H9 (cell line): ENCODE measurements around the gene ANO2. TPM values are rescaled to one million over a fixed set of nuclear protein-coding genes. Genes with fewer than 3 reads are reported as not detected.
A peak's percentile ranks its signal among the peaks of the same experiment; 100 is the strongest.

Experiments
- DNase-seq: peaks from one replicate; pipeline ENCODE4 v3.0.0-alpha.2; 2017
- H2AFZ ChIP-seq: one replicate; pipeline ENCODE4 v1.6.1; 2013; ENCODE audit warnings: mild to moderate bottlenecking, low read length, control low read depth, moderate library complexity
- H2AK5ac ChIP-seq: 2 replicates; pipeline ENCODE4 v1.6.1; 2013; ENCODE audit warnings: low read length, control low read depth, mixed read lengths; ENCODE audit not compliant: insufficient read length
- H2BK120ac ChIP-seq: one replicate; pipeline ENCODE4 v1.6.1; 2013; ENCODE audit warnings: low read depth, mild to moderate bottlenecking, low read length, control low read depth, inconsistent platforms; ENCODE audit not compliant: poor library complexity, severe bottlenecking
- H2BK12ac ChIP-seq: 2 replicates; pipeline ENCODE4 v1.6.1; 2013; ENCODE audit warnings: low read length, control low read depth, mixed read lengths, low read depth; ENCODE audit not compliant: insufficient read length
- H2BK15ac ChIP-seq: 2 replicates; pipeline ENCODE4 v1.6.1; 2013; ENCODE audit warnings: low read depth, low read length, control low read depth
- H2BK20ac ChIP-seq: one replicate; pipeline ENCODE4 v1.6.1; 2013; ENCODE audit warnings: low read depth, mild to moderate bottlenecking, low read length, control low read depth, inconsistent platforms; ENCODE audit not compliant: poor library complexity, severe bottlenecking
- H2BK5ac ChIP-seq: 2 replicates; pipeline ENCODE4 v1.6.1; 2013; ENCODE audit warnings: low read length, control low read depth, mixed read lengths; ENCODE audit not compliant: insufficient read length
- H3K14ac ChIP-seq: 2 replicates; pipeline ENCODE4 v1.6.1; 2013; ENCODE audit warnings: low read length, control low read depth; ENCODE audit not compliant: insufficient read depth
- H3K18ac ChIP-seq: 2 replicates; pipeline ENCODE4 v1.6.1; 2013; ENCODE audit warnings: low read depth, mild to moderate bottlenecking, mixed read lengths, low read length, control low read depth; ENCODE audit not compliant: insufficient read length
- H3K23ac ChIP-seq: 2 replicates; pipeline ENCODE4 v1.6.1; 2013; ENCODE audit warnings: low read length, control low read depth, mixed read lengths, low read depth; ENCODE audit not compliant: insufficient read length
- H3K23me2 ChIP-seq: 2 replicates; pipeline ENCODE4 v1.6.1; 2013; ENCODE audit warnings: low read depth, mild to moderate bottlenecking, mixed read lengths, low read length, control low read depth; ENCODE audit not compliant: insufficient read length, poor library complexity, severe bottlenecking
- H3K27ac ChIP-seq: 2 replicates; pipeline ENCODE4 v1.5.1; 2013; ENCODE audit warnings: low read length, control low read depth, mixed read lengths, low read depth; ENCODE audit not compliant: insufficient read length
- H3K27me3 ChIP-seq: 2 replicates; pipeline ENCODE4 v1.6.1; 2013; ENCODE audit warnings: low read length, control low read depth, inconsistent platforms; ENCODE audit not compliant: insufficient read depth
- H3K4ac ChIP-seq: 2 replicates; pipeline ENCODE4 v1.6.1; 2013; ENCODE audit warnings: low read depth, mild to moderate bottlenecking, control low read depth, inconsistent platforms, low read length, moderate library complexity
- H3K4me1 ChIP-seq: 2 replicates; pipeline ENCODE4 v1.6.1; 2013; ENCODE audit warnings: low read length, control low read depth, inconsistent platforms; ENCODE audit not compliant: insufficient read depth
- H3K4me2 ChIP-seq: 2 replicates; pipeline ENCODE4 v1.6.1; 2013; ENCODE audit warnings: low read length, control low read depth, mixed read lengths; ENCODE audit not compliant: insufficient read length, insufficient read depth
- H3K56ac ChIP-seq: 2 replicates; pipeline ENCODE4 v1.6.1; 2013; ENCODE audit warnings: low read depth, mild to moderate bottlenecking, mixed read lengths, low read length, control low read depth; ENCODE audit not compliant: insufficient read length
- H3K79me1 ChIP-seq: 2 replicates; pipeline ENCODE4 v1.6.1; 2013; ENCODE audit warnings: low read depth, mild to moderate bottlenecking, moderate library complexity, low read length, control low read depth, inconsistent platforms; ENCODE audit not compliant: insufficient read depth, poor library complexity, severe bottlenecking
- H3K79me2 ChIP-seq: 2 replicates; pipeline ENCODE4 v1.6.1; 2013; ENCODE audit warnings: low read length, control low read depth, inconsistent platforms; ENCODE audit not compliant: insufficient read depth
- H3K9ac ChIP-seq: 2 replicates; pipeline ENCODE4 v1.6.1; 2013; ENCODE audit warnings: low read length, control low read depth, mixed read lengths; ENCODE audit not compliant: insufficient read length; ENCODE audit errors: extremely low read depth
- H3K9me3 ChIP-seq: one replicate; pipeline ENCODE4 v1.6.1; 2013; ENCODE audit warnings: low read depth, low read length, inconsistent platforms; ENCODE audit not compliant: control insufficient read depth
- H3T11ph ChIP-seq: one replicate; pipeline ENCODE4 v1.6.1; 2013; ENCODE audit warnings: mild to moderate bottlenecking, low read length, control low read depth, inconsistent platforms
- H4K20me1 ChIP-seq: one replicate; pipeline ENCODE4 v1.6.1; 2013; ENCODE audit not compliant: control insufficient read depth, insufficient read length, insufficient read depth
- H4K5ac ChIP-seq: 2 replicates; pipeline ENCODE4 v1.6.1; 2013; ENCODE audit warnings: low read depth, mild to moderate bottlenecking, mixed read lengths, low read length, control low read depth; ENCODE audit not compliant: insufficient read length
- H4K8ac ChIP-seq: replicated peaks from 2 replicates; pipeline ENCODE4 v1.6.1; 2013; ENCODE audit warnings: low read length, control low read depth, mixed read lengths, low read depth; ENCODE audit not compliant: insufficient read length
- H4K91ac ChIP-seq: 2 replicates; pipeline ENCODE4 v1.6.1; 2013; ENCODE audit warnings: low read depth, mild to moderate bottlenecking, moderate library complexity, mixed read lengths, low read length, control low read depth; ENCODE audit not compliant: insufficient read length
- H3K27ac Mint-ChIP-seq, 3 experiments: 2 replicates in 2 of 3; 3 replicates in 1 of 3; pipeline ENCODE4 v1.8.0; 2020 to 2021; ENCODE audit warnings: mixed read lengths in 3 of 3, mild to moderate bottlenecking in 1 of 3, moderate library complexity in 1 of 3
- H3K27me3 Mint-ChIP-seq: 2 replicates; pipeline ENCODE4 v1.8.0; 2021; ENCODE audit warnings: low read depth, mild to moderate bottlenecking, moderate library complexity, mixed read lengths
- H3K36me3 Mint-ChIP-seq, 3 experiments: 2 replicates in 2 of 3; 3 replicates in 1 of 3; pipeline ENCODE4 v1.8.0; 2020 to 2021; ENCODE audit warnings: low read depth in 3 of 3, mixed read lengths in 3 of 3; ENCODE audit not compliant: insufficient read depth in 1 of 3
- H3K4me1 Mint-ChIP-seq, 2 experiments: 2 replicates each; pipeline ENCODE4 v1.8.0; 2020; ENCODE audit warnings: mixed read lengths in 2 of 2
- H3K4me3 Mint-ChIP-seq, 2 experiments: 2 replicates in 1 of 2; 3 replicates in 1 of 2; pipeline ENCODE4 v1.8.0; 2020 to 2021; ENCODE audit warnings: mild to moderate bottlenecking in 2 of 2, mixed read lengths in 2 of 2, moderate library complexity in 1 of 2
- H3K9me3 Mint-ChIP-seq, 2 experiments: 2 replicates in 1 of 2; 3 replicates in 1 of 2; pipeline ENCODE4 v1.8.0; 2020; ENCODE audit warnings: mild to moderate bottlenecking in 2 of 2, mixed read lengths in 2 of 2, moderate library complexity in 1 of 2
- CTCF ChIP-seq: fragments of 200-600 bp; sonication (generic); conservative IDR thresholded peaks from 3 replicates; pipeline ENCODE4 v1.8.0; 2021; ENCODE audit warnings: antibody characterized with exemption, mild to moderate bottlenecking
- WGBS: extraction: QIAGEN DNeasy Blood & Tissue Kit; methylation state at CpG from one replicate; pipeline ENCODE4 v1.1.7; 2013; ENCODE audit warnings: missing lambda C conversion rate, low lambda C conversion rate, mixed read lengths; ENCODE audit not compliant: insufficient read length; ENCODE audit errors: extremely low coverage; 5-methylcytosine and 5-hydroxymethylcytosine counted together
- total RNA-seq: library from RNA; stranded (reverse); gene quantifications from 2 replicates; pipeline ENCODE4 v1.2.1, GENCODE V29; 2021

The ANO2 gene
- total RNA-seq, 1 experiment from 2014 or later, result 3.8 TPM

DNA sequence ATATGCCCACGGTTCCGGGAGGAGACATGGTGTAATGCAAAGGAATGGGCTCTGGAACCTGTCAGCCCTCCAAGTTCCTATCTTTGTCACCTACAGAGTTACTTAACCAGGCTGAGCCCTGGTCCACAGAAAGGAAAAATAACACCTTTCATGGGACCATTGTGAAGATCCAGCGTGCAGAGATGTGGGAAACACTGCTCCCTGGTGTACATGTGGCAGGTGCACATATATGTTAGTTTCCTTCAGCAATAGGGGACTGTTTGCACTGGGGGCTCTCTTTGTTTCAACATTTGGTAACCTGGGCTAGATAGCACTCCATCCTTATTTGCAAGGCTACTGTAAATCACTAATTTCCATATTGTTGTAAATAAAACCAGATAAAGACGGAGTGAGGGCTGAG, 72.3 kb downstream of the ANO2 start:
- no peaks in the 10 kb centered on the region for H3K27me3 ChIP-seq
- no peak overlapping the region for H4K91ac ChIP-seq
- H3K23me2 ChIP-seq, result no peaks in the 10 kb centered on the region
- Mint-ChIP-seq H3K36me3 (no peaks in the 10 kb centered on the region), H3K9me3 (no peaks in the 10 kb centered on the region), H3K27me3 (no peaks in the 10 kb centered on the region; the same call in 1 of the 2 replicates), H3K4me3 (no peak overlapping the region), H3K4me1 (peaks cover 15 to 35% of the 10 kb centered on the region in 2 experiments), H3K27ac (no peak overlapping the region)
- TF ChIP-seq CTCF, result peak; percentile 50; the same call in 2 of the 3 replicates
- no peak overlapping the region for H2BK5ac ChIP-seq
- DNase-seq, result peak; percentile 27
- no peak overlapping the region for H3K14ac ChIP-seq
- no peaks in the 10 kb centered on the region for H4K20me1 ChIP-seq
- H4K5ac ChIP-seq, result no peak overlapping the region
- no peak overlapping the region for H3K9ac ChIP-seq
- H2BK15ac ChIP-seq, result no peak overlapping the region
- no peaks in the 10 kb centered on the region; the same call in 1 of the 2 replicates for H3K4me1 ChIP-seq
- no peak overlapping the region for H3T11ph ChIP-seq
- H3K18ac ChIP-seq, result no peak overlapping the region
- no peak overlapping the region for H2BK12ac ChIP-seq
- no peak overlapping the region for H3K23ac ChIP-seq
- H2BK120ac ChIP-seq, result no peak overlapping the region
- no peak overlapping the region for H2AFZ ChIP-seq
- H2BK20ac ChIP-seq, result no peak overlapping the region
- no peak overlapping the region for H4K8ac ChIP-seq
- WGBS, result no CpG with 5 or more reads among the region's 4 CpGs
- H3K9me3 ChIP-seq, result no peaks in the 10 kb centered on the region
- no peak overlapping the region for H3K4me2 ChIP-seq
- H3K4ac ChIP-seq, result no peak overlapping the region
- H3K56ac ChIP-seq, result no peak overlapping the region
- H3K79me2 ChIP-seq, result no peaks in the 10 kb centered on the region
- no peaks in the 10 kb centered on the region for H3K79me1 ChIP-seq
- no peak overlapping the region for H2AK5ac ChIP-seq
- no peak overlapping the region for H3K27ac ChIP-seq
